Smooth muscle cell (in vitro differentiated cells): Measurements from ENCODE around the gene KIF26B. TPM values are rescaled to one million over a fixed set of nuclear protein-coding genes. Genes with fewer than 3 reads are reported as not detected.

Source experiments
- DNase-seq: peaks from one replicate; lab custom pipeline; 2025; ENCODE audit not compliant: unreplicated experiment; lab: John Stamatoyannopoulos, UW
- H2AFZ ChIP-seq: fragments of 200-600 bp; sonication (generic); 2 replicates; pipeline ENCODE4 v1.6.0; 2016; ENCODE audit warnings: antibody characterized with exemption, low read depth, mild to moderate bottlenecking
- H3F3A ChIP-seq: fragments of 200-600 bp; sonication (generic); 2 replicates; pipeline ENCODE4 v1.6.0; 2017; ENCODE audit warnings: antibody characterized with exemption, low read depth
- H3K27ac ChIP-seq: fragments of 200-600 bp; sonication (generic); 2 replicates; pipeline ENCODE4 v1.5.1; 2016; ENCODE audit warnings: low read depth, mild to moderate bottlenecking
- H3K27me3 ChIP-seq: fragments of 200-600 bp; sonication (generic); 2 replicates; pipeline ENCODE4 v1.6.1; 2016; ENCODE audit warnings: low read depth, mild to moderate bottlenecking
- H3K36me3 ChIP-seq: fragments of 200-600 bp; sonication (generic); 2 replicates; pipeline ENCODE4 v1.5.1; 2016; ENCODE audit warnings: low read depth
- H3K4me1 ChIP-seq: fragments of 200-600 bp; sonication (generic); 2 replicates; pipeline ENCODE4 v1.5.1; 2016; ENCODE audit warnings: low read depth
- H3K4me2 ChIP-seq: fragments of 200-600 bp; sonication (generic); 2 replicates; pipeline ENCODE4 v1.6.0; 2016; ENCODE audit warnings: mild to moderate bottlenecking
- H3K4me3 ChIP-seq: fragments of 200-600 bp; sonication (generic); 2 replicates; pipeline ENCODE4 v1.5.1; 2016; ENCODE audit warnings: mild to moderate bottlenecking
- H3K79me2 ChIP-seq: fragments of 200-600 bp; sonication (generic); 2 replicates; pipeline ENCODE4 v1.6.0; 2016; ENCODE audit warnings: low read depth, mild to moderate bottlenecking
- H3K9ac ChIP-seq: fragments of 200-600 bp; sonication (generic); 2 replicates; pipeline ENCODE4 v1.6.0; 2016; ENCODE audit warnings: low read depth
- H3K9me3 ChIP-seq: fragments of 200-600 bp; sonication (generic); replicated peaks from 2 replicates; pipeline ENCODE4 v1.5.1; 2016; ENCODE audit warnings: low read depth
- H4K20me1 ChIP-seq: fragments of 200-600 bp; sonication (generic); 2 replicates; pipeline ENCODE4 v1.6.0; 2016; ENCODE audit warnings: low read depth
- CTCF ChIP-seq: fragments of 200-600 bp; sonication (generic); IDR thresholded peaks from 2 replicates; pipeline ENCODE4 v1.5.1; 2017; ENCODE audit warnings: borderline replicate concordance, mild to moderate bottlenecking, antibody characterized with exemption; ENCODE audit not compliant: insufficient read depth, poor library complexity, severe bottlenecking
- WGBS: methylation state at CpG from one replicate; pipeline ENCODE4 v1.1.7; 2016; ENCODE audit warnings: low lambda C conversion rate; 5-methylcytosine and 5-hydroxymethylcytosine counted together
- polyA plus RNA-seq: library from polyadenylated mRNA; unstranded; fragments of >200 nt; fragmentation: Nextera tagmentation; extraction: Ambion mirVana; gene quantifications from 2 replicates; pipeline ENCODE4 v1.2.1, GENCODE V29; 2016
- total RNA-seq: library from RNA; depleted of rRNA; stranded (reverse); fragments of >200 nt; gene quantifications from 2 replicates; pipeline ENCODE4 v1.2.3, GENCODE V29; 2014

Gene KIF26B
- total and polyA plus RNA-seq, 2 experiments from 2014 or later, result 24.9 to 43.3 TPM

GRCh38 chr1:245306628-245307410 is 152.0 kb downstream of the KIF26B start:
- Histone ChIP-seq H3K27ac (no peak overlapping the region), H2AFZ (no peak overlapping the region), H3F3A (peaks cover 19% of the 10 kb centered on the region), H3K9me3 (no peaks in the 10 kb centered on the region), H4K20me1 (peaks cover 95% of the 10 kb centered on the region), H3K36me3 (no peaks in the 10 kb centered on the region), H3K4me3 (no peak overlapping the region), H3K4me2 (no peak overlapping the region), H3K4me1 (peaks cover 13% of the 10 kb centered on the region), H3K79me2 (peaks cover 50% of the 10 kb centered on the region), H3K27me3 (no peaks in the 10 kb centered on the region), H3K9ac (no peak overlapping the region)
- DNase-seq, result no peak
- 65% methylated on average over 12 of the region's 12 CpGs for WGBS
- no peak for TF ChIP-seq CTCF

GRCh38 chr1:245310571-245311531 is 156.1 kb downstream of the KIF26B start:
- 33% methylated on average over 22 of the region's 22 CpGs for WGBS
- H2AFZ ChIP-seq, result no peak overlapping the region

DNA sequence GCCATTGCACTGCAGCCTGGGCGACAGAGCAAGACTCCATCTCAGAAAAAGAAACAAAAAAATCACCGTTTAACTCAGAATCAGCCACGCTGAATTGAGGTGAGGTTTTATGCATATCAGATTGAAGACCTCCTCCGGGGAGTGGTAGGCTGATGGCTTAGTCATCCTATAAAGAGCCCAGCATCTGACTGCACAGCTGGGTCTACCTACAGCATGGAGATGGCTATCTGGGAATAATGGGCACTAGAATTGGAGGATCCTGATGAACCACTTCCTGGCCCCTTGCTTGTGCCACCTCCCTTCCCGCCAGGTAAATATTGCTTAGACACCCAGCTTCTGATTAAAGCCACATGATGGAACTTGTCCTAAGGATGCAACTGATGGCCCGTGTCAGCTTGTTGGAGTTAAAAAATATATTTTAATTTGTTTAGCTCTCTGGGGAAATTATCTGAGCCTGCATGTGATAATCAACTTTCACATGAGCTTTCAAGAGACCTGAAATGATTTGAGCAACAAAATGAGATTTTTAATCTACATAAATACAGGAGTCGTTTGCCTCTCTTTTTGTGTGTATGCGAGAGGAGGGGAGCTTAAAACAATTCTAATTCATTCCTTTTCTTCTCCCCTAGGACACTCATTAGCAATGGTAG is 157.2 kb downstream of the KIF26B start:
- no peaks in the 10 kb centered on the region for H3K27me3 ChIP-seq
- no peak overlapping the region for H2AFZ ChIP-seq
- 85% methylated on average over 8 of the region's 8 CpGs for WGBS
- H3K27ac ChIP-seq, result no peak overlapping the region
- peaks cover 23% of the 10 kb centered on the region for H3F3A ChIP-seq
- H3K79me2 ChIP-seq, result peaks cover 45% of the 10 kb centered on the region
- H3K4me1 ChIP-seq, result peaks cover 18% of the 10 kb centered on the region
- H4K20me1 ChIP-seq, result peaks cover 95% of the 10 kb centered on the region
- TF ChIP-seq CTCF, result no peak
- DNase-seq, result no peak
- H3K4me3 ChIP-seq, result no peak overlapping the region
- H3K9me3 ChIP-seq, result no peaks in the 10 kb centered on the region
- no peaks in the 10 kb centered on the region for H3K36me3 ChIP-seq
- H3K9ac ChIP-seq, result no peak overlapping the region
- H3K4me2 ChIP-seq, result no peak overlapping the region

More at GRCh38 chr1:245310571-245311531, 156.1 kb downstream of the KIF26B start:
- H3F3A ChIP-seq, result peaks cover 16% of the 10 kb centered on the region
- H3K4me3 ChIP-seq, result no peak overlapping the region
- peak overlapping the region; percentile 26 for H3K4me2 ChIP-seq
- peaks cover 13% of the 10 kb centered on the region for H3K4me1 ChIP-seq
- no peaks in the 10 kb centered on the region for H3K27me3 ChIP-seq
- no peak for TF ChIP-seq CTCF
- DNase-seq, result no peak
- H3K36me3 ChIP-seq, result no peaks in the 10 kb centered on the region
- H4K20me1 ChIP-seq, result peaks cover 96% of the 10 kb centered on the region
- no peaks in the 10 kb centered on the region for H3K9me3 ChIP-seq
- H3K9ac ChIP-seq, result peak overlapping the region; percentile 5
- no peak overlapping the region for H3K27ac ChIP-seq
- H3K79me2 ChIP-seq, result peaks cover 38% of the 10 kb centered on the region
